GM11168 (cell line): ENCODE measurements around the gene CDC14B.

Experiments used
- in situ Hi-C: fragments of 300-500 bp; cut with MboI; formaldehyde crosslinking; loops from one replicate; pipeline ENCODE4 v1.12.0; 2022; ENCODE audit warnings: low sequenced_read_pairs; ENCODE audit not compliant: unreplicated experiment

Gene CDC14B

GRCh38 chr9:96459268-96460007 is 160.2 kb downstream of the CDC14B start:
- in situ Hi-C loops = no loop called here

DNA sequence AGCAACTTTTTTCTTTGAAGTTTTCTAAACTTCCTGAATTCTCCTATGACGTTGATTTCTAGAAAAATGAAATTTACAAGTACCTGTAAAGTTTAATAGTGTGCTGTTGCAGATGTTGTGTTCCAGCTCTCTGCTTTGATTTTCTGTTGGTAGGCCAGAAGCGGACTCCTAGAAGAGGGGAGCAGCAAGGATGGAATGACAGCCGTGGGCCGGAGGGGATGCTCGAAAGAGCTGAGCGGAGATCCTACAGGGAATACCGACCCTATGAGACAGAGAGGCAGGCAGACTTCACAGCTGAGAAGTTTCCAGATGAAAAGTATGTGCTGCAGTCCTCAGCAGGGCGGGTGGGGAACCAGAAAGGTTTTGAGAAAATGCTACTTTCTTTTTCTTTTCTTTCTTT is 161.4 kb downstream of the CDC14B start:
- in situ Hi-C loops = no loop called here

GRCh38 chr9:96457266-96457665 is 162.4 kb downstream of the CDC14B start:
- in situ Hi-C loops = no loop called here

GRCh38 chr9:96453625-96454024 is 166.0 kb downstream of the CDC14B start:
- in situ Hi-C loops = no loop called here

DNA sequence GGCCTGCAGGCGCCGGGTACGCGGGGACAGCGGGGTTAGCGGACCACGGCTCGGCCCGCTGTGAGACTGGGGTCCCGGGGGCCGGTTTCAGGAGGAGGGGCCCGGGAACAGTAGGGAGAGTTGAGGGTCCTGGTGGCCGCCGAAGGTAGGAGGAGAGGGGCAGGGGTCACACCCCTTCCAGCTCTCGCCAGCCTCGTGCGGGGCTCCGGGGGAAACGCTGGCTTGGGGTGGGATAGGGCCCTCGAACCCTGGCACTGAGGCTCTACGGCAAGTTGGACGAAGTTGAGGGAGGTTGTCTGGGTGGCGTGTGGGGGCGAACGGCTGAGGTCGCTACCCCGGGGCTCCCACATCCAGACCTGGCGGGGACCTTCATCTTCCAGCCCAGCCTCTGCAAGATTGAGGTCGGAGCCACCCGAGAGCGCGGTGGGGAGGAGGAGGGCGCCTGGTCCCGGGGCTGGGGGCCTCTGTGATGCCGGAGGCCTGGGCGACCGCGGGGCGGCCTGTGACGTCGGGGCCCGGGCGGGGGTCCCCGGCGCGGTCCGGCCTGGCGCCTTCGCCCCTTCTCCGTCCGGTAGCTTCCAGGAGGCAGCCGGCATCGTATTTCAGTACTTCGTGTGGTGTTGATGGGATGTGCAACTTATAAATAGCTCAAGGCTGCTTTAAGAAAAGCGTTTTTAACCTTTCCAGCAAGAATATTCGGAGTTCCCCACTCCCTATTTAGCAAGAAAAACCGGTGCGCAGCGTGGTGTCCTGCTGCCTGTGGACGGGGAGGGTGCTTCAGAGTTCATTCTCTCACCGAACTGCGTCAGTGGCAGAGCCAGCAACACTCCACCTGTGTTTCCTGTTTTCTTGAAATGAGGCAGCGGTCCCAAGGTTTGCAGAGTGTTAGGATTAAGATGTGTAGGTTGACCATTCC is 168.8 kb downstream of the CDC14B start:
- in situ Hi-C loops = no loop called here
